ENCODE measurements around the gene PRKCE. TPM values are rescaled to one million over a fixed set of nuclear protein-coding genes. Genes with fewer than 3 reads are reported as not detected.

Gene PRKCE
- total RNA-seq, 1 experiment from 2014 or later = 17.7 TPM

DNA sequence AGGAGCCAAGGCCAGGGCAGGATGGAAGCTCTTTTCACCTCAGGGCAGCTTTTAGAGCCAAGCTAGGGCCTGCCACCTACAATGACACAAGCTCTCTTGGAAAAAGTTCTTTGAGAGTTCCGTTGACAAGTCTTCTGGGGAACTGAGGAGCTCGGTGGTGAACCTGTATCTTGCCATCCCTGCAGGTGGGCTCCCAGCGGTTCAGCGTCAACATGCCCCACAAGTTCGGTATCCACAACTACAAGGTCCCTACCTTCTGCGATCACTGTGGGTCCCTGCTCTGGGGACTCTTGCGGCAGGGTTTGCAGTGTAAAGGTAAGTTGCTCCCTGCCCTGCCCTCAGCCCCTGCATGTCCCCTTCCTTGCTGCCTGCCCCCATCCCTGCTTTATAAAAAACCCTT lies 332.9 kb downstream of the PRKCE start:
- no TSS peak for BruUV-seq (replicated peaks)
- no peak overlapping the region for H3K27ac Mint-ChIP-seq (ENCODE audit: unreplicated experiment)
- DNase-seq = no peak
- H3K9me3 Mint-ChIP-seq (ENCODE audit: low read depth, unreplicated experiment) = no peaks in the 10 kb centered on the region
- CTCF ChIA-PET = no interaction called here
- H3K4me1 Mint-ChIP-seq (ENCODE audit: low read depth, unreplicated experiment) = peaks cover 7% of the 10 kb centered on the region
- intact Hi-C loops (cut with micrococcal nuclease; ENCODE audit: unreplicated experiment) = no loop called here
- TF ChIP-seq CTCF (IDR thresholded peaks at IDR 0.05; ENCODE audit: unreplicated experiment) = no peak
- no peak overlapping the region for H3K4me3 Mint-ChIP-seq (ENCODE audit: low read depth, unreplicated experiment)
- no peaks in the 10 kb centered on the region for H3K27me3 Mint-ChIP-seq (ENCODE audit: unreplicated experiment)
- no peaks in the 10 kb centered on the region for H3K36me3 Mint-ChIP-seq (ENCODE audit: insufficient read depth, unreplicated experiment)

DNA sequence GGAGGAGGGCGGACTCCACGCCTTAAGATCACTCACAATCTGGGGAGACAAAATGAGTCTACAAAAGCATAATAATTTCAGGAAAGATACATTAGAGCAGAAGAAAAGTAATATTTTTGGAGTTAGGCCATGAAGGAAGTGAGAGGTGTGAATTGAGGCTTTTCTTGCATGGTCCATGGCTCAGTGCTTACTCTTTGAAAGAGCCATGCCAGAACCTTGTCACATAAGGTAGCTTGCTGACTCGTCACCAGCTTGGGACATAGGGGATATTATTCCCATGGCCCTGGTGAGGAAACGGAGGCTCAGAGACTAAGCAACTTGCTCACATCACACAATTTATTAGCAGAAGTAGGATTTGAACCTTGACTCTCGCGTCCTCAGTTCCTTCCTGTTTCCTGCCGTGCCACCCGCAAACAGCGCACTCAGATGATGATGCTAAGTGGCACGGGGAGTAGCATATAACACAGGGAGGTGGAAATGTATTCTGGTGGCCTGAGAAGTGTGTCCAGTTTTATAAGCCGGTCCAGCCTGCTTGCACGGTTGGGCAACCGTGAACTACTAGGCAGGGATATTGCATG lies 333.5 kb downstream of the PRKCE start:
- no TSS peak for BruUV-seq (replicated peaks)
- H3K27ac Mint-ChIP-seq (ENCODE audit: unreplicated experiment) = no peak overlapping the region
- intact Hi-C loops (cut with micrococcal nuclease; ENCODE audit: unreplicated experiment) = no loop called here
- H3K27me3 Mint-ChIP-seq (ENCODE audit: unreplicated experiment) = no peaks in the 10 kb centered on the region
- peaks cover 7% of the 10 kb centered on the region for H3K4me1 Mint-ChIP-seq (ENCODE audit: low read depth, unreplicated experiment)
- CTCF ChIA-PET = no interaction called here
- H3K9me3 Mint-ChIP-seq (ENCODE audit: low read depth, unreplicated experiment) = no peaks in the 10 kb centered on the region
- H3K36me3 Mint-ChIP-seq (ENCODE audit: insufficient read depth, unreplicated experiment) = no peaks in the 10 kb centered on the region
- TF ChIP-seq CTCF (IDR thresholded peaks at IDR 0.05; ENCODE audit: unreplicated experiment) = no peak
- no peak for DNase-seq
- no peak overlapping the region for H3K4me3 Mint-ChIP-seq (ENCODE audit: low read depth, unreplicated experiment)

- no peaks in the 10 kb centered on the region for H3K36me3 Mint-ChIP-seq (ENCODE audit: insufficient read depth, unreplicated experiment)
- BruUV-seq (replicated peaks) = no TSS peak
- H3K4me3 Mint-ChIP-seq (ENCODE audit: low read depth, unreplicated experiment) = no peak overlapping the region
- H3K27me3 Mint-ChIP-seq (ENCODE audit: unreplicated experiment) = no peaks in the 10 kb centered on the region
- H3K4me1 Mint-ChIP-seq (ENCODE audit: low read depth, unreplicated experiment) = peaks cover 2% of the 10 kb centered on the region
- H3K27ac Mint-ChIP-seq (ENCODE audit: unreplicated experiment) = no peak overlapping the region
- H3K9me3 Mint-ChIP-seq (ENCODE audit: low read depth, unreplicated experiment) = no peaks in the 10 kb centered on the region
- CTCF ChIA-PET = no interaction called here
- DNase-seq = no peak
- no peak for TF ChIP-seq CTCF (IDR thresholded peaks at IDR 0.05; ENCODE audit: unreplicated experiment)
- intact Hi-C loops (cut with micrococcal nuclease; ENCODE audit: unreplicated experiment) = no loop called here
Measured at GRCh38 chr2:45986509-45986908, 335.0 kb downstream of the PRKCE start.

DNA sequence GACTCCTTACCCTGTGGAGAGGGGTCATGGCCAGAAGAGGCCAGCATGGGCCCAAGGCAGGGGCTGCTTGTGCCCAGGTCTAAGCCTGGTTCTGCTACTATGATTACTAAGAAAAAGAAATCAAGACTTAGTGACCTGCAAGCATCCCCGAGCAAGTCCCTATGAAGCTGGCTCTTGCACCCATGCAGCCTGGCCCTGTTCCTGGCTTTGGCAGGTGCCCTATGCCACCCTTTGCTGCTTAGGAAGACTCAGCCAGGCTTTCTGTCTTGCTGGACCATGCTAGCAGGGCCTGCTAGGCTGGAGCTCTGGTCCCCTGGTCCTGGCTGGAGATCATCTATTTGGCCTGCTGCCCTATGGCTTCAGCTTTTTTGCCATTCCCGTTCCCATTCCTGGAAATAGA lies 336.4 kb downstream of the PRKCE start:
- no peak for DNase-seq
- BruUV-seq (replicated peaks) = no TSS peak
- CTCF ChIA-PET = no interaction called here
- TF ChIP-seq CTCF (IDR thresholded peaks at IDR 0.05; ENCODE audit: unreplicated experiment) = no peak
- intact Hi-C loops (cut with micrococcal nuclease; ENCODE audit: unreplicated experiment) = no loop called here
- H3K27ac Mint-ChIP-seq (ENCODE audit: unreplicated experiment) = no peak overlapping the region
- peaks cover 15% of the 10 kb centered on the region for H3K4me1 Mint-ChIP-seq (ENCODE audit: low read depth, unreplicated experiment)
- H3K4me3 Mint-ChIP-seq (ENCODE audit: low read depth, unreplicated experiment) = no peak overlapping the region
- peaks cover 4% of the 10 kb centered on the region for H3K36me3 Mint-ChIP-seq (ENCODE audit: insufficient read depth, unreplicated experiment)
- H3K9me3 Mint-ChIP-seq (ENCODE audit: low read depth, unreplicated experiment) = no peaks in the 10 kb centered on the region
- H3K27me3 Mint-ChIP-seq (ENCODE audit: unreplicated experiment) = no peaks in the 10 kb centered on the region

All from Calu3 (cell line).